LNCAP (cell line): Measurements from ENCODE around the gene CDK3.

Source experiments
- TF ChIP-seq, protein P1 (sequence below): fragments of 450-650 bp; IDR thresholded peaks from 2 replicates; pipeline ENCODE4 v1.5.1; 2017; ENCODE audit warnings: mild to moderate bottlenecking

CDK3 gene

DNA sequence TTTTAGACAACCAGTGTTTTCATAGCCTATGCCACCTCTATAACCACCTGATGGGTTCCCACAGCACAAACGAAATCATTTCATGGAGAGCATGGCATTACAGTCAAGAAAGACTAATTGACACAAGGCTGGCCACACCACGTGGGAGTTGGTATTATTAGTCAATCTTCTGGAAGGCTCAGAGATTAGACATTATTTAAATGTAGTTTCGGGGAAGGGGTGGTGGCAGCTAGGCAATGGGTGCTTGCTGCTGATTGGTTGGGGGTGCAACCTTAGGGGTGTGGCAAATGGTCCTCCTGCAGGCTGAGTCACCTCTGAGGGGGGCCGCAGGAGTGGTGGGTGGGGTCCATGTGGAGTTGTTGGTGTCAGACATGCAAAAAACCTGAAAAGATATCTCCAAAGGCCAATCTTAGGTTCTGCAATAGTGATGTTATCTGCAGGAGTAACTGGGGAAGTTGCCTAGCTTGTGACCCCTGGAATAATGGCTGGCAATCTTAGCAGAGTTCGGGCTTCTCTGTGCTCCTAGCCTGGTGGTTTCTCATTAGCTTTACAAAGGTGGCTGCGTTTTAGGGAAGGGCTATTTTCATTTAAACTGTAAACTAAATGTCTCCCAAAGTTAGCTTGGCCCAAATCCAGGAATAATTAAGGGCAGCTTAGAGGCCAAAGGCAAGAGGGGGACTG lies 17.0 kb upstream of the CDK3 start:
- TF ChIP-seq, protein P1, sequence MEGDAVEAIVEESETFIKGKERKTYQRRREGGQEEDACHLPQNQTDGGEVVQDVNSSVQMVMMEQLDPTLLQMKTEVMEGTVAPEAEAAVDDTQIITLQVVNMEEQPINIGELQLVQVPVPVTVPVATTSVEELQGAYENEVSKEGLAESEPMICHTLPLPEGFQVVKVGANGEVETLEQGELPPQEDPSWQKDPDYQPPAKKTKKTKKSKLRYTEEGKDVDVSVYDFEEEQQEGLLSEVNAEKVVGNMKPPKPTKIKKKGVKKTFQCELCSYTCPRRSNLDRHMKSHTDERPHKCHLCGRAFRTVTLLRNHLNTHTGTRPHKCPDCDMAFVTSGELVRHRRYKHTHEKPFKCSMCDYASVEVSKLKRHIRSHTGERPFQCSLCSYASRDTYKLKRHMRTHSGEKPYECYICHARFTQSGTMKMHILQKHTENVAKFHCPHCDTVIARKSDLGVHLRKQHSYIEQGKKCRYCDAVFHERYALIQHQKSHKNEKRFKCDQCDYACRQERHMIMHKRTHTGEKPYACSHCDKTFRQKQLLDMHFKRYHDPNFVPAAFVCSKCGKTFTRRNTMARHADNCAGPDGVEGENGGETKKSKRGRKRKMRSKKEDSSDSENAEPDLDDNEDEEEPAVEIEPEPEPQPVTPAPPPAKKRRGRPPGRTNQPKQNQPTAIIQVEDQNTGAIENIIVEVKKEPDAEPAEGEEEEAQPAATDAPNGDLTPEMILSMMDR, result no peak

DNA sequence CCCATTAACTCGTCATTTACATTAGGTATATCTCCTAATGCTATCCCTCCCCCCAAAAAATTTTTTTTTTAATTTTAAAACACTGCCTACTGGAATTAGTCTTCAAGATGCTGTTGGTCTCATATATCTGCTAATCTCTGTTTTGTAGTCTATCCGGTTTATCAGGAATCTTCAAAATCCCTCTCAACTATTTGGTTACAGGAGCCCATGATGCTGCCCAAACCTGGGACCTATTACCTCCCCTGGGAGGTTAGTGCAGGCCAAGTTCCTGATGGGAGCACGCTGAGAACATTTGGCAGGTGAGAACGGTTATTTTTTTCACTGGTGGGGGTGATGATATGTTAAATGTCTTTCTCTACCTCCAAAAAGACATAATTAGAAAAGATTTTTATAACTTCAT lies 14.7 kb upstream of the CDK3 start:
- TF ChIP-seq, protein P1, result no peak

DNA sequence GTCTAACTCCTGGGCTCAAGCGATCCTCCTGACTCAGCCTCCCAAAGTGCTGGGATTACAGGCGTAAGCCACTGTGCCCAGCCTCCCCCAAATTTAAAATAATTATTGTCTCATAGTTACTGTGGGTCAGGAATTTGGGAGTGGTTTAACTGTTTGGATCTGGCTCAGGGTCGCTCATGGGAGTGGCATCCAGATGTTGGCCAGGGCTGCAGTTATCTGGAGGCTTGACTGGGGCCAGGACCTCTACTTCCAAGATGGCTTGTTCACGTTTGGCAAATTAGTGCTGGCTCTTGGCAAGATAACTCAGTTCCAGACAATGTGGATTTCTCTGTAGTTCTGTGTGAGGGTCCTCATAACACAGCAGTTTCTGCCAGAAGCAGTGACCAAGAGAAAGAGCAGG lies 13.6 kb upstream of the CDK3 start:
- TF ChIP-seq, protein P1, result no peak

DNA sequence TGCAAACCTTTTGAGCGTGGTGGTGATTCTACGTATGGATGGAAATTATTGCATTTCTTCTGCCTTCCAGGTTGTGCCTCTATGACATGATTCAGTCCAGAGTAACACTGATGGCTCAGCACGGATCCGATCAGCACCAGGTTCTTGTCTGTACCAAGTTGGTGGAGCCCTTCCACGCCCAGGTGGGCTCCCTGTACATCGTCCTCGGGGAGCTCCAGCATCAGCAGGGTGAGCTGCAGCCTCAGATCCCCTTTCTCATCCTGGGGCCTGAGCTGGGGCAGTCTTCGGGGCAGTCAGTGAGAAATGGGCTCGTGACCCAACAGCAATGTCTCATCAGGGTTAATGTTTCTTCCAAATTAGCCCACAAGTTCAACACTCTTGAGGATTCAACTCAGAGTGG lies 9.3 kb upstream of the CDK3 start:
- TF ChIP-seq, protein P1, result no peak

DNA sequence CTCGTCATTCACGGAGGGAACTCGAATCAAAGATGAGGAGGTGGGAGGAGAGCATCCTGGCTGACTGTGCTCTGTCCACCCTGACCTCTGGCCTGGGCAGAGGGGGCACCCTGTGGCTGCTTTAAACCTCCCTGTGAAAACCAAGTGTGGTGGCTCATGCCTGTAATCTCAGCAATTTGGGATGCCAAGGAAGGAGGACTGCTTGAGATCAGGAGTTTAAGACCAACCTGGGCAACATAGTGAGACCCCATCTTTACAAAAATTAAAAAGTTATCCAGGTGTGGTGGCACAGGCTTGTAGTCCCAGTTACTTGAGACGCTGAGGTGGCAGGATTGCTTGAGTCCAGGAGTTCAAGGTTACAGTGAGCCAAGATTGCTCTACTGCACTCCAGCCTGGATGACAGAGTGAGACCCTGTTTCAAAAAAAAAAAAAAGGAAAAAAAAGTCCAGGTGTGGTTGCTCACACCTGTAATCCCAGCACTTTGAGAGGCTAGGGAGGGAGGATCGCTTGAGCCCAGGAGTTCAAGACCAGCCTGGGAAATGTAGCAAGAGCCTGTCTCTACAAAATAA lies 5.8 kb upstream of the CDK3 start:
- TF ChIP-seq, protein P1, result no peak

DNA sequence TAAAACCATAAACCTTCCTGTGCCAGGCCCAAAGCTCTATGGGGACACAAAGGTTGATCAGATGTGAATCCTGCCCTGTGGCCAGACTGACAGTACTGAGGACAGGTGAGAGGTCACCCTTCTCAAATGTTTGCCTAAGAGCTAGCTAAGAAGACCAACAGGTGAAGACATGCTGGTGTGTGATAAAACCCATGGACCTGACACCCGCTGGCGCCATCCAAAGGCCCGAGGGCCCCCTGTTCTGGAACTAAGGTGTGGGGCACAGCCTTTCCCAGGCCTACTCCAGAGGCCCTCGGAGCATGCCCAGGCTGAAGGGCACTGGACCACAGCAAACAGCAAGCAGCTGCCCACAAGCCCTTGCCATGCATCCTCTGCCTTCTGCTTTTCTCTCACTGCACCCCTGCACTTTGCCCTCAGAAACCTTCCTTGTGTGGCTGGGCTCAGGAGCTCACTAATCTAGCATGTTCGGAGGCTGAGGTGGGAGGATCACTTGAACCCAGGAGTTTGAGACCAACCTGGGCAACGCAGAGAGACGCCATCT lies 5.2 kb upstream of the CDK3 start:
- TF ChIP-seq, protein P1, result no peak

DNA sequence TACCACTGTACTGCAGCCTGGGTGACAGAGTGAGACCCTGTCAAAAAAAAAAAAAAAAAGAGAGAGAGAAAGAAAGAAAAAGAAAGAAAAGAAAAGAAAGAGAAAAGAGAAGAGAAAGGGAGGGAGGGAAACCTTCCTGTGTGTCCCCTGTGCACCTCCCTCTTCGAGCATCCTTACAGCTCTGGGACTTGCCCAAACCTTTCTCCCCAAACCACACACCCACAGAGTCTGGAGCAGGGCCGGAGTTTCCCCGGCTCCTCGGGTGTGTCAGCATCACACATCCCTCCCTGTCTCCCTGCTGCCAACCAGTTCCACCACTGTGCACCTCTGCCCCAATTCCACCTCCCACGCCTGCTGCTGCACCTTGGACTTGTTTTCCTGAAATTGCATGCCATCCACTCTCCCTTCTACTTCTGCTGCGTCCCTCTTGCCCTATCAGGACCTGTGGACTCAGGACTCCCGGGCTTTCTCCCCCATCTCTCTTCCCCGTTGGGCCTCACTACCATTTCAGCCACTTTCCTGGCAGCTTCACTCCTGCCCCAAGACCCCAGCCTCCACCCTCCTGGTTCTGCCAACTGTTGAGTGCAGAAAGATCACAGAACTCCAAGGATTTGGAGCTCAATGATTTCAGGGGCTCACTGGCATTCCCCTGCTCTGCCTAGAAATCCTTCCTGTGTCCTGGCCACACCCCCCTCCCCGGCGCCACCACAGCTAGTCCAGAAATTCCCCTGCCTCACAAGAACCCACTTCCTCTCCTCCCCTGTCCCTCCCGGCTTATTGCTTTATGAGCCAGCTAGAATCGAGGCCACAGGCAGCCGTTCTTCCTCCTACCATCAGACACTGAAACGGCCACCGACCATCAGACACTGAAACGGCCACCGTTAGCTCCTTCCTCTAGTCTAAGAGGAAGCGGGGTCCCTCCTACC lies 3.7 kb upstream of the CDK3 start:
- TF ChIP-seq, protein P1, result no peak
